GM12864 (cell line): ENCODE data around the gene GALR1.
"Not testable (repeated sequence)": the region's sequence is repeated elsewhere in the genome, so short reads cannot be mapped to it uniquely, and the experiment has no call there.

Experiments
- DNase-seq: peaks from one replicate; pipeline ENCODE4 v3.0.0-alpha.2; 2011; ENCODE audit warnings: low read depth
- H3K4me3 ChIP-seq: 2 replicates; pipeline ENCODE4 v1.5.1; 2011; ENCODE audit warnings: mild to moderate bottlenecking, low read depth, low read length, control low read depth
- CTCF ChIP-seq: IDR thresholded peaks from 2 replicates; pipeline ENCODE4 v1.5.1; 2011; ENCODE audit warnings: low read depth, mild to moderate bottlenecking, moderate library complexity, low read length, control low read depth, inconsistent platforms; ENCODE audit errors: missing control alignments

The GALR1 gene

GRCh38 chr18:77267969-77268368 lies 18.3 kb downstream of the GALR1 start:
- no peak for DNase-seq
- no peak overlapping the region for H3K4me3 ChIP-seq
- TF ChIP-seq CTCF: no peak

GRCh38 chr18:77268456-77268855 lies 18.8 kb downstream of the GALR1 start:
- no peak for DNase-seq
- no peak for TF ChIP-seq CTCF
- no peak overlapping the region for H3K4me3 ChIP-seq

- DNase-seq: no peak
- no peak overlapping the region for H3K4me3 ChIP-seq
Measured at GRCh38 chr18:77271576-77272481, 22.2 kb downstream of the GALR1 start.

GRCh38 chr18:77290841-77291240 lies 41.2 kb downstream of the GALR1 start:
- not testable (repeated sequence) for DNase-seq, H3K4me3 ChIP-seq

More at GRCh38 chr18:77271576-77272481, 22.2 kb downstream of the GALR1 start:
- no peak for TF ChIP-seq CTCF

- DNase-seq: no peak
- TF ChIP-seq CTCF: no peak
- no peak overlapping the region for H3K4me3 ChIP-seq
Measured at GRCh38 chr18:77298172-77298571, 48.5 kb downstream of the GALR1 start.

GRCh38 chr18:77299706-77300105 lies 50.1 kb downstream of the GALR1 start:
- DNase-seq: no peak
- no peak for TF ChIP-seq CTCF

GRCh38 chr18:77300579-77300978 lies 50.9 kb downstream of the GALR1 start:
- H3K4me3 ChIP-seq: no peak overlapping the region
- TF ChIP-seq CTCF: no peak
- DNase-seq: no peak

More at GRCh38 chr18:77299706-77300105, 50.1 kb downstream of the GALR1 start:
- H3K4me3 ChIP-seq: no peak overlapping the region
